Endothelial cell (in vitro differentiated cells): ENCODE measurements around the gene SRP68. TPM values are rescaled to one million over a fixed set of nuclear protein-coding genes. Genes with fewer than 3 reads are reported as not detected.

Experiments
- DNase-seq: peaks from one replicate; pipeline ENCODE4 v3.0.0; 2021; ENCODE audit warnings: low spot score
- H3K27ac Mint-ChIP-seq: one replicate; pipeline ENCODE4 v1.8.0; 2021; ENCODE audit warnings: mixed read lengths, inconsistent platforms; ENCODE audit not compliant: unreplicated experiment
- H3K27me3 Mint-ChIP-seq: one replicate; pipeline ENCODE4 v1.8.0; 2021; ENCODE audit warnings: mild to moderate bottlenecking, moderate library complexity, mixed read lengths, inconsistent platforms; ENCODE audit not compliant: unreplicated experiment
- H3K36me3 Mint-ChIP-seq: one replicate; pipeline ENCODE4 v1.8.0; 2021; ENCODE audit warnings: mild to moderate bottlenecking, low read depth, mixed read lengths, inconsistent platforms; ENCODE audit not compliant: unreplicated experiment
- H3K4me1 Mint-ChIP-seq: one replicate; pipeline ENCODE4 v1.8.0; 2021; ENCODE audit warnings: mild to moderate bottlenecking, mixed read lengths, inconsistent platforms; ENCODE audit not compliant: unreplicated experiment
- H3K4me3 Mint-ChIP-seq: one replicate; pipeline ENCODE4 v1.8.0; 2021; ENCODE audit warnings: mild to moderate bottlenecking, mixed read lengths, inconsistent platforms; ENCODE audit not compliant: unreplicated experiment
- H3K9me3 Mint-ChIP-seq: one replicate; pipeline ENCODE4 v1.8.0; 2021; ENCODE audit warnings: mixed read lengths, inconsistent platforms; ENCODE audit not compliant: unreplicated experiment
- CTCF ChIP-seq: fragments of 200-600 bp; sonication (generic); IDR thresholded peaks from one replicate; pipeline ENCODE4 v1.5.0; 2021; ENCODE audit warnings: antibody characterized with exemption; ENCODE audit not compliant: unreplicated experiment
- total RNA-seq: library from RNA; stranded (reverse); fragmentation: NEBNext Ultra II Directional; extraction: Animal tissue kit (Norgen Biotek cat#: 25700); gene quantifications from one replicate; pipeline ENCODE4 v1.2.1, GENCODE V29; 2021; ENCODE audit not compliant: unreplicated experiment

SRP68 gene
- total RNA-seq, 1 donor from 2014 or later: 62.6 TPM

GRCh38 chr17:76017481-76018339 lies 54.6 kb downstream of the SRP68 start:
- no peak for DNase-seq
- TF ChIP-seq CTCF: no peak
- Mint-ChIP-seq H3K36me3 (no peaks in the 10 kb centered on the region), H3K27ac (no peak overlapping the region), H3K9me3 (no peaks in the 10 kb centered on the region), H3K4me1 (peaks cover 1% of the 10 kb centered on the region), H3K27me3 (peaks cover 3% of the 10 kb centered on the region), H3K4me3 (no peak overlapping the region)

- no peak for TF ChIP-seq CTCF
- Mint-ChIP-seq H3K9me3 (no peaks in the 10 kb centered on the region), H3K27me3 (no peaks in the 10 kb centered on the region), H3K4me1 (no peaks in the 10 kb centered on the region), H3K4me3 (no peak overlapping the region), H3K27ac (no peak overlapping the region), H3K36me3 (peaks cover 1% of the 10 kb centered on the region)
- no peak for DNase-seq
Measured at GRCh38 chr17:76014925-76015261, 57.4 kb downstream of the SRP68 start.

GRCh38 chr17:76014100-76014924 lies 58.0 kb downstream of the SRP68 start:
- peak; percentile 94 for TF ChIP-seq CTCF
- H3K27me3 Mint-ChIP-seq: no peaks in the 10 kb centered on the region
- H3K36me3 Mint-ChIP-seq: peaks cover 7% of the 10 kb centered on the region
- DNase-seq: peak; percentile 82
- H3K4me1 Mint-ChIP-seq: no peaks in the 10 kb centered on the region
- H3K9me3 Mint-ChIP-seq: no peaks in the 10 kb centered on the region
- H3K27ac Mint-ChIP-seq: no peak overlapping the region
- H3K4me3 Mint-ChIP-seq: no peak overlapping the region

- Mint-ChIP-seq H3K27me3 (no peaks in the 10 kb centered on the region), H3K9me3 (no peaks in the 10 kb centered on the region), H3K27ac (no peak overlapping the region), H3K36me3 (peaks cover 9% of the 10 kb centered on the region), H3K4me1 (no peaks in the 10 kb centered on the region), H3K4me3 (no peak overlapping the region)
- TF ChIP-seq CTCF: no peak
- no peak for DNase-seq
Measured at GRCh38 chr17:76013377-76013932, 58.9 kb downstream of the SRP68 start.
